Daoy (cell line): Measurements from ENCODE around the gene P2RY13. TPM values are rescaled to one million over a fixed set of nuclear protein-coding genes. Genes with fewer than 3 reads are reported as not detected.

ENCODE experiments used
- DNase-seq: peaks from one replicate; pipeline ENCODE4 v3.0.0-alpha.2; 2015; ENCODE audit warnings: low read depth
- total RNA-seq: library from RNA; depleted of rRNA; stranded (reverse); fragments of >200 nt; shearing (Covaris generic); gene quantifications from 2 replicates; pipeline ENCODE4 v1.2.3, GENCODE V29; 2014

Gene P2RY13
- total RNA-seq, 1 experiment from 2014 or later, result not detected

- DNase-seq, result no peak
Observed at GRCh38 chr3:151320131-151320530, 9.2 kb downstream of the P2RY13 start.

DNA sequence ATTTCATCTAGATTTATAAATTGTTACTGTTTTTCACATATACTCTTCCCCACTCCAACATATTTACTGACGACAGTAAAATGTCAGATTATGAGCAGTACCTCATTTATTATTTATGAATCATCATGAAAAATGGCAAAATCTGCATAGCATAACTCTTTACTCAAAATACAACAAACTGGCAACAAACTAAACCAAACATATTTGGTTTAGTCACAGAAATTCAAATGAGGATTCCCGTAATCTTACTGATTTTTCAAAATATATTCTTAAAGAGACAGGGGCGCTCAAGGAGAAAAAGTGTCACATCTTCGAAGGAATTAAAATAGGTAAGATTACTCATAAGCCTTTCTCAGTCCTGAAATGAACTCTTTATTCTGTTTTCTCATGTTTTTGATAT, 9.7 kb downstream of the P2RY13 start:
- DNase-seq, result no peak

- no peak for DNase-seq
Observed at GRCh38 chr3:151318991-151319390, 10.4 kb downstream of the P2RY13 start.

- DNase-seq, result no peak
Observed at GRCh38 chr3:151318313-151318712, 11.0 kb downstream of the P2RY13 start.

GRCh38 chr3:151316267-151316991, 12.9 kb downstream of the P2RY13 start, which contains the start of gene GPR87:
Gene GPR87, minus strand, starts transcription at chr3:151316820. Its CDS starts 16,720 bp downstream, at chr3:151300100.
- DNase-seq, result peak; percentile 63

DNA sequence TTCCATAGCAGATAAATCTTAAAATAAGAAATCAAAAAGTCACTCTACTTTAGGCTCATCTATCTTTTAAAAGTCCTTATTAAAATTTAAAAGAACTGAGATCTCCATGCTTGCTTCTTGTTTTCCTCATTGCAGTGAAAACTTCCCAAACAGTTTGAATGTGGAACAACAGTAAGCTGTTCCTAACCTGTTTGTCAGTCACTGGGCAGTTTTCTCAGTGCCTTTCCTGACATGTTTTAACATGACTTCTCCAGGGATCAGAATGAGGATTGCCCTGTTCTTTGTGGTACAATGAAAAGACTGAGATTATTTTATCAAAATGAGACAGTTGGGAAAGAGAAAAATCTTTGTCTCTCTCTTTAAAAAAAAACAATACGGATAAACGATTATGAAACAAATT, 13.5 kb downstream of the P2RY13 start:
- DNase-seq, result no peak

DNA sequence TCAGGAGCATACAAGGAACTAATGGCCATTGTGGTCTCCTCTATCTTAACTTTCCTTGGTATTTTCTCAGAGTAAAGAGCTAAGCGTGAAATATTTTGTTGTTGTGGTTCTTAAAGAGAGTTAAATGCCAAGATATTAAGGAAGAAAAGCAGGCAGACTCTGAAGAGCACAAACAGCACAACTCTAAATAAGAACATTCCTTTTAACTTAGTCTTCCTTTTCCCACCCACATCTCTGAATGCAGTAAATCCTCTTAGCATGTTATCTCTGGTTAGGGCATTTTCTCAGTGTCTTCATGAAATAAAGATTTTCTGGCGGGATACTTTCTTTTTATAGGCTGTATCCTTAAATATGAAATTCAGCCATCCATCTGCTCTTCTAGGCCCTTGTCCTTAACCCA, 14.2 kb downstream of the P2RY13 start:
- DNase-seq, result no peak

DNA sequence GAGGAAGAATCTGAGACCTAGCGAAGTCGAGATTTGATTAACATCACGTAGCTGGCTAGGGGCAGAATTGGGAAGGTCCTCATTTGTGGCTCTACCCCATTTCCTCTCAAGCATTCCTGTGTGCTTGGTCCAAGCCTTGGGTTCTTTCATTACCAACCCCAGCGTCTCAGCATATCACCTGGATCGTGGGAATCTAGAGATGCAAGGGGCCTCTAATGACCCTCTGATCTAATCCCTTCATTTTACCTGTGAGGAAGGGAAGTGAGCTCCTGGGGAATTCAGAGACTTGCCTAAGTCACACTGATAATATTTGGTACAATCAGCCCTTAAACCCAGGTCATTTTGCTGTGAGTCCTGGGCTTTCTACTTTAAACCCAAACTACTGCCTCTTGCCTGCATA, 14.8 kb downstream of the P2RY13 start:
- no peak for DNase-seq

DNA sequence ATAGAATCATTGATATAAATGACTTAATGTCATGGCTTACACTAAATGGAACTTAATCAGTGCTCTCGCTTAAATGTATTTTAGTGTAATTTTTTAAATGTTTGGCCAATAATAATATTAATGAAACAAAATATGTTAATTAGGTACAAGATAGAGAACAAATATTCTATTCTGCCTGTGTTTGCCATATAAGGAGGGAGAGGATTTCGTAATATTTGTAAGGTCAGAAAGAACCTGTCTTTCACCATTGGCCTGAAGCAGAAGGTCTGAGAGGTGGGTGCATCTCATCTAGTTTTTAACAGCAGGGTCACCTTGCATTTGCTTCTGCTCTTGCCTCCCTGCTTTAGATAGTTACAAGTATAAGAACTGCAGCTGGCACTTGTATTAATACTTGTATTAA, 15.2 kb downstream of the P2RY13 start:
- no peak for DNase-seq

GRCh38 chr3:151312972-151313371, 16.4 kb downstream of the P2RY13 start:
- no peak for DNase-seq

- DNase-seq, result no peak
Observed at GRCh38 chr3:151309566-151309965, 19.8 kb downstream of the P2RY13 start.

DNA sequence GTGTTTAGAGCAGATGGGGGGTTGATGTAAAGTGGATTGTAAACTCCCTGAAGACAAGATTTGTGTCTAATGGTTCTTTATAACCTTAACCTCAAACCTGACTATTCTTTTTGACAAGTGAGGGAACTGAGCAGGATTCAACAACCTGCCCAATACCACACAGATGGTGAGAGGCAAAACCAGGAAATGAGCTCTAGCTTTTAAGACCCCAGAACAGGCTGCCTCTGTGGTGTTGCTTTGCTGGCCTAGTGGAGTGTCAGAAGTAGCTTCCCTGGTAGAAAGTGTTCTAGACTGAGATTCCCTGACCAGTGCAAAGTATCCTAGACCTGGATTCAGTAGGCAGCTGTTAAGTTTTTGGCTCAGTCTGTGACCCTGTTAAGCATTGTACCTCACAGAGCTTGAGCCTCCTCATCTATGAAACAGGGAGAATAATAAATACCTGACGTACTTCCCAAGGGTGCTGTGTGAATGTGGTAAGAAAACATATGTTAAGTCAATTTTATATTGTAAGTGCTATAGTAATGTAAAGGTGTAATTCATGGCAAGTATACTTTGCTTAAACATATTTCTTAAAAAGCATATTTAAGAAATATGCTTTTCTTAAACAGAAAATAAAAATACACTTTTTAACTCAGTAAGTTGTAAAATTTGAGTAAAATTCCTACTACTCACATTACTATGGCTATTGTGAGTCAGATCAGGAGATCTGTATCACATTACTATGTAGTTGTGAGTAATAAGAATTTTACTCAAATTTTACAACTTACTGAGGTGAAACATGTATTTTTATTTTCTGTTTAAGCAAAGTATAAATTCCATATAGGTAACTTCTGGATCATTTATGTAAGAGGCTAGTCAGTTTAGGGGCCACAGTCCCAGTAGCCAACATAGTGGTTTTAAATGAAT, 21.5 kb downstream of the P2RY13 start:
- DNase-seq, result peak; percentile 21

GRCh38 chr3:151307131-151307530, 22.2 kb downstream of the P2RY13 start:
- no peak for DNase-seq

DNA sequence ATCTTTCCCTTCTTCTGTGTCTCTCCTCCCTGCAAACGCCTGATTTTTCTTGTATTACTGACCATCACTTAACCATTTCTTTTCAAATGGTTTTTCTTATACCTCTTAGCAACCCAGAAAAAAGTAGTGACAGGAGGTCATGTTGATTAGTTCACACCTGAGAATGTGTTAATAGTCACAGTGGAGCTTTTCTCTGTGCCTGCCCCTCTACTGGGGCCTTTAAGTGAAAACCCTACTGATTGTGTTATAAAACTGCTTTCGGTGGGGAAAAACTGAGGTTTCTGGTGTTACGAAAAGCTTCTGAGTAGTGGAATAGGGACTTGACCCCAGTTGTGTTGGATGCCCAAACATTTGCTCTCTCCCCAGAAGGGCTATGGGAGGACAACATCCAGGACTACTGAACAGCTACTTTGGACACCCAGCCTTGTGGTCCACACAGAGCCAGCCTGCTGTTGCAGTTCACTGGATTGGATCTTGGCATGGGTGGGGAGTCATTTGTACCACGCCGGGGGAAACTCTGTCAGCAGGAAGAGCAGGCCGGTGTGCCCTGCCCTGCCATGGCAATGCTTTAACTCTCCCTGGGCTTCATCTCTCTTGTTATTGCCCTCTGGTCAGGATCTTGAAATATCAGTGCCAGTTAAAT, 23.1 kb downstream of the P2RY13 start:
- no peak for DNase-seq

- DNase-seq, result peak; percentile 62
Observed at GRCh38 chr3:151305775-151306151, 23.6 kb downstream of the P2RY13 start.

GRCh38 chr3:151305060-151305774, 24.1 kb downstream of the P2RY13 start:
- peak; percentile 97 for DNase-seq

GRCh38 chr3:151303751-151304150, 25.6 kb downstream of the P2RY13 start:
- no peak for DNase-seq

- peak; percentile 48 for DNase-seq
Observed at GRCh38 chr3:151301787-151302186, 27.6 kb downstream of the P2RY13 start.

DNA sequence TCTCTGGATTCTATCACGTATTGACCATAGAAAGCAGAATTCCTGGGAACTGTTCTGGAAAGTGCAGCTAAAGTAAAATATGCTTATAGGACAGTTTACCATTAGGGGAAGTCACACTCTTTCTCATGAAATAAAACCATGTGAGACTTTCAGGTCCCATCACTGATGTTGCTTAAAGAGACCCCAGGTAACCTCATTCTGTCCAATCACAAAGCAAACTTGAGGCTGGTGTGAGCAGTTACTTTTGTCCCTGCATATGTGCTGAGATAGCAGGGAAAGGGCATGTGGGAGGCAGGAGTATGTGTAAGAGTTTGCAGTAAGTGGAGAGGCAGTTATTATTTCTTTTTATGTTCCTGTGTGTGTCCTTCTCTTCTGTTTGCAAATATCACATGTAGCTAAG, 28.8 kb downstream of the P2RY13 start:
- no peak for DNase-seq

DNA sequence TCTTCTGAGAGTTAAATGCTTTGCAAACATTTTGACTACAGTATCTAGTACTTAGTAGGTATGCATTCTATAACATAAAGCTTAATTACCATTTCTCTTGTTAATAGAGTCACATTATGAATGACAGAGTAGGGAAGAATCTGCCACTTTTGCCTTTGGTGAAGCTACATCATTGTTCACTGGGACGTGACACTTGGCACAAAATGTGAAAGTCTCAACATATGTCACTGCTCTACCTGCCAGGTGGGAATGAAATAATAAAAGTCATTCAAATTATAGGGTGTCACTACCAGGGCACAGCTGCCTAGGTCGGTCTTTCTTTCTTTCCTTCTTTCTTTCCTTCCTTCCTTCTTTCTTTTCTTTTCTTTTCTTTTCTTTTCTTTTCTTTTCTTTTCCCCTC, 30.3 kb downstream of the P2RY13 start:
- DNase-seq, result no peak

GRCh38 chr3:151297429-151297828, 31.9 kb downstream of the P2RY13 start:
- no peak for DNase-seq

GRCh38 chr3:151296226-151296625, 33.1 kb downstream of the P2RY13 start:
- DNase-seq, result no peak
